ENCODE data around the gene NUDT4.

GRCh38 chr12:93376436-93377251, 1.1 kb upstream of the NUDT4 start:
- TF ChIP-seq CTCF (IDR thresholded peaks at IDR 0.05), result no peak
- TF ChIP-seq POLR2A (IDR thresholded peaks at IDR 0.05), result peak; percentile 24 to 43
- TF ChIP-seq EP300 (IDR thresholded peaks at IDR 0.05), result peak in 1 of 2 donors; percentile 66

Data from tibial nerve (tissue), 4 donors.